DMS53 (cell line): ENCODE measurements around the gene SMIM43.
"Not testable (repeated sequence)": the region's sequence is repeated elsewhere in the genome, so short reads cannot be mapped to it uniquely, and the experiment has no call there.

ENCODE experiments used
- DNase-seq: peaks from one replicate; lab custom pipeline; 2025; lab: John Stamatoyannopoulos, UW

The SMIM43 gene

DNA sequence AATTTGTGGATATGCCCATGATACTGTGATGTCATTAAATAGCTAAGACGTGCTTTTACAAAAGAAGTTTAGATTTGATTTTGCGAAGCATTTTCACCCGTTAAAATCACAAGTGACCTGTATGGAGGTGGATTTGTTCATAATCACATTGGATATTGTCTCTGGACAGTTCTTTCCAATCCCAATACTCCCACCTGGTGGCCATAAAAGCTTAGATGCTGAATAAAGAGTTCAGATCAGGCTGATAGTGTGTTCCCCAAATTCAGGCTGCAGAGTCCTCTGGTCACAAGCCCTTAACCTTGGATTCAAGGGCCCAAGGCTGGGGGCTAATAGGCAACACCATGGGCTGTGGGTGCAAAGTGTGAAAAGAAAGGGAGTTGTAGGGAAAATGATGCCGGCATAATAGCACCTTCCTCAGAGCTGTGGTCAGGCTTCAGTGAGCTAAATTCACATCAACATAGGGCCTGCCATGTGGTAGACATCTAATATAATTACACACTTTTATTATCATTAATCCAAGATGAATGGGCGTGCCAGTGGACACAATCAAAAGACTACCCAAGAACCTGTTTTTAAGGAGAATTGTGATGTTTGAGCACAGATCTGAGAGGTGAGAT is 28.1 kb downstream of the SMIM43 start:
- peak; percentile 64 for DNase-seq

GRCh38 chr4:121734571-121734970 is 30.4 kb downstream of the SMIM43 start:
- no peak for DNase-seq

GRCh38 chr4:121733942-121734341 is 31.0 kb downstream of the SMIM43 start:
- no peak for DNase-seq

DNA sequence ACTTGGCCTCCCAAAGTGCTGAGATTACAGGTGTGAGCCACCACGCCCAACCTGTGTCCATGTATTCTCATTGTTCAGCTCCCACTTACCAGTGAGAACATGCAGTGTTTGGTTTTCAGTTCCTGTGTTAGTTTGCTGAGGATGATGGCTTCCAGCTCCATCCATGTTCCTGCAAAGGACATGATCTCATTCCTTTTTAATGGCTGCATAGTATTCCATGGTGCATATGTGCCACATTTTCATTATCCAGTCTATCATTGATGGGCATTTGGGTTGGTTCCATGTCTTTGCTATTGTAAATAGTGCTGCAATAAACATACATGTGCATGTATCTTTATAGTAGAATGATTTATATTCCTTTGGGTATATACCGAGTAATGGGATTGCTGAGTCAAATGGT is 35.2 kb downstream of the SMIM43 start:
- not testable (repeated sequence) for DNase-seq

GRCh38 chr4:121728798-121729226 is 36.2 kb downstream of the SMIM43 start:
- DNase-seq = no peak

DNA sequence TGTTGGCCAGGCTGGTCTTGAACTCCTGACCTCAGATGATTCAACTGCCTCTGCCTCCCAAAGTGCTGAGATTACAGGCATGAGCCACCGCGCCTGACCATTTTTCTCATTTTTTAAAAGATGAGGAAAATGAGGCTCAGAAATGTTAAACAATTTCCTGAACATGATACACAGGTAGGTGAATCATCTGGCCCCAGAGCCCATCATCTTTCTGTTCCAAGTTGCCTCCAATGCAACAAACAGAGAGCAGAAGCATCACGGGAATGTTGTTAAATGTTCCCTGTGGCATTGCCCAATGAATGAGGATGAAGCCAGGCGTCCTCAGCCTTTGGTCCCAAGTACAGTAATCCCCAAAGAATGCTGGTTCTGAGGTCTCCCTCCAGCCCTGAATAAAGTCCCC is 36.9 kb downstream of the SMIM43 start:
- no peak for DNase-seq

DNA sequence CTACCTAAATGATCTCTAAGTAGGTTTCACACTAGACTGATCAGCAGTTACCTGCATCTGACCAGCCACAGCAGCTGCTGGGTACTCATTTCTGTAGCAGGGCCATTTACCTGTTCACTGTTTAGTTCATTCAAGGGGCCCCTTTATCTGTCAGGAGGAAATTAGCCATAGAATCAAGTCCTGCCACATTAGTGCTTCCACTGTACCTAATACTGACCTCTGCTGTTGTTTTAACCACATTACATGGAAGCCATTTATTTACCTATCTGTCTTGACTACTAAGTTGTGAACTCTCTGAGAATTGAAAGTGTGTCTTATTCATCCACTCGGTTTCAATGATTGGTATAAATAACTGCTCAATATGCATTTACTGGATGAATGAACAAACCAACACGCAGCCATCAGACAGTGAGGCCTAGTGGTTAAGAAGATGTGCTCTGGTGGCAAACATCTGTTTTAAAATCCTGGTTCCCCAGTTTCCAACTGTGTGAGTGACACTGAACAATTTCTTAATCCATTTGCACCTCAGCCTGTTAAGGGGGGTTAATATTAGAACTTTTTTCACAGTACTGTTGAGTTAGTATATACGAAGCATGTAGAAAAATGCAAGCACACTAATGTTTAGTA is 38.2 kb downstream of the SMIM43 start:
- DNase-seq = peak; percentile 65

- DNase-seq = no peak
Observed at GRCh38 chr4:121724671-121725070, 40.3 kb downstream of the SMIM43 start.

GRCh38 chr4:121721700-121722099 is 43.3 kb downstream of the SMIM43 start:
- no peak for DNase-seq

DNA sequence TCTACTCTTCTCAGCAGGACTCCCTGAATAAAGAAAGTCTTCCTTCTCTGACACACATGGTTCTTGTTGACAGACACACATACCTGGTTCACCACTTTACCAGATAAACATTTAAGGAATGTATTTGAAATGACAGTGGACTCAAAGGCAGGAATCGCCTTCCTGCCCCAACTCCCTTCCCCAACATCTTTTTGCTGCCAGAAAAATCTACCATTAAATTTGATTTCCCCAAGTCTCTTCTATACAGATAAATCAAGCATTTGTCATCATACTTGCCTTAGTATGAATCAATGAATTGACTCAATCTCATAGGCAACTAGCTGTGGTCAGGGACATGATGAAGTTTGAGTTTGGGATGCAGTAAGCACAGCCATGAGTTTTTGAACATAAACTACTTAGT is 44.9 kb downstream of the SMIM43 start:
- no peak for DNase-seq

DNA sequence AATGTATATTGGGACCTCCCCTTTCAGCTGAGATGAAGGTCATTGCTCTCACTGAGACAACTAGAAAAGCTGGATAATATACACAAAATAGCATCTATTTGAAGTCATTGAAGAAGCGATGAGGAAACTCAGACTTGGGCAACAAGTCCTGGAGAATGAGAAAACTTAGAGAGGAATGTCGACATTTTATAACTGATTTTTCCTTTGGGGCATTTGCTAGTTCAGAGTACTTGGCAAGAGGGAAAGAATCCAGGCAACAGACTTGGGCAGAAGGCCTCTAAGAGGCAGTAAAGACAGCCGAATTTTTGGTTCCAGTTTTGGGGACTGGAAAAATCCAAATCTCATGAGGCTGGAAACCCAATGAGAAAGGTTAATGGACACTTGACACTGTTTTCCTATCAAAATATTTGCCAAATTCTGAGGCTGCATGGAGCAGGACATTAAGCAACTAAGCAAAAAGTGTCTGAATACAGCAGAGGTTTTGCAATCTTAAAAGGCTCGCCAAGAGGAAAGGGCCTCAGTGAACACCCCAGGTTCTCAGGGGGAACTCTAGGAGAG is 47.2 kb downstream of the SMIM43 start:
- no peak for DNase-seq

DNA sequence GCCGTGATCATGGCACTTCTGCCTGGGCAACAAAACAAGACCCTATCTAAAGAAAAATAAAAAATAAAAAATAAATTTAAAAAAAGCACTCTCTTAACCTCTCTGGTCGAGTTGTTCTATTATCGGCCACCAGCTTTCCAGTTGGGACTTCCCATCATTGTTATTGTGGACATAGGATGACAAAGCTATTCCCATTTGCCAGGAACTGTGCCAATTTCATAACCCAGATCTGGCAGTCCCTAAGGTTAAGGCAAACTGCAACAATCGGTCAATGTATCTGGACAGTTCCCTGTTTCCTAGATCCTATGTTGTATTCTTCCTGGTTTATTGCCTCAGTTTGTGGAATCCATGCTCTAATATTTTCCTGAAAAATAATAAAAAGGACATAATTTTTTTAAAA is 50.4 kb downstream of the SMIM43 start:
- DNase-seq = no peak

DNA sequence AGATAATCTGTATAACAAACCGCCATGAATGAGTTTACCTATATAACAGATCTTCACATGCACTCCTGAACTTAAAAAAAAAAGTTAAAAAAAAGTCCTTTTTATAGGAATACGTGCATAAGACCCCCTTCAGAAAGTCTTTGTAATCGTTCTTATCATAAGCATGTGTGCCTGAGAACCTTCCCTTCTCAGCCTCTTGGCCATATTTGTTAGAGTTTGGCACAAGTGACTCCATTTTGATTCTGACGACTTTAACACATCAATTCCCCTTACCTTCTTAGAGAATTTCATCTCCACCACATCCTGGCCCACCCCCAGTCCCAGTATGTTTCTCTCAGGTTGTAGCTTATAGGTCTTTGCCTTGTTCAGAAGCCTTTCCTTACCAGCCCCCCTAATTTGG is 52.2 kb downstream of the SMIM43 start:
- DNase-seq = no peak

GRCh38 chr4:121712001-121712651 is 52.8 kb downstream of the SMIM43 start:
- DNase-seq = no peak

DNA sequence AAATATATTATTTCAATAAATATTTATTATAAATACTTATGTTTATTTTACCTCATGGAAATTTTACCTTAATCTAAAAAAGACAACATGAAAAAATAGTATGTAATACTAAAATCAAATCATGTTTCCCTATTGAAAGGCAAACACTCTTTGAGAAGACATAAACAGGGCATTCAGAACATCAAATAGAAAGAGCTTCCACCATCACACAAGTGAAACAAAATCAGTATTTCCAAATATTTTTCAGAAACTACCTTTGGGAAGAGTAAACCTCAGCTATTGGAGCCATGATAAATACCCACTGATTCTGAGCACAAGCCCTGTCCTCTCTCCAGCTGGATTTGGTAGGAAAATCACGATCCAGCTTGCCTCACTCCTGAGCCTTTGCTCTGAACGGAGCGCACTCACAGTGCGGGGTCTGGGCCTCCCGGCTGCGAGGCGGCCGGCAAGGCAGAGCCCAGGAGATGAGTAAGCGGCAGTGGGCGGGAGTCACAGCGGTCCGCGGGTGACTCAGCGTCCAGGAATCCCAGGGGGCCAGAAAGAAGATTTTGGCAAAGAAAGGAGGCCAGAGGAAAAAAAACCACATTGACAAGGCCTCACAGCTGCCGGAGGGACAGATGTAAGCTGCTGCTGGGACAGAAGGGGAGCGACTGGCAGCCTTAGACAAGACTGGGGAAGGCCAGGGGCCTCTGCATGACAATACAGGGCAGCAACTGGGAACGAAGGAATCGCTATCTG is 53.5 kb downstream of the SMIM43 start:
- DNase-seq = peak; percentile 64

DNA sequence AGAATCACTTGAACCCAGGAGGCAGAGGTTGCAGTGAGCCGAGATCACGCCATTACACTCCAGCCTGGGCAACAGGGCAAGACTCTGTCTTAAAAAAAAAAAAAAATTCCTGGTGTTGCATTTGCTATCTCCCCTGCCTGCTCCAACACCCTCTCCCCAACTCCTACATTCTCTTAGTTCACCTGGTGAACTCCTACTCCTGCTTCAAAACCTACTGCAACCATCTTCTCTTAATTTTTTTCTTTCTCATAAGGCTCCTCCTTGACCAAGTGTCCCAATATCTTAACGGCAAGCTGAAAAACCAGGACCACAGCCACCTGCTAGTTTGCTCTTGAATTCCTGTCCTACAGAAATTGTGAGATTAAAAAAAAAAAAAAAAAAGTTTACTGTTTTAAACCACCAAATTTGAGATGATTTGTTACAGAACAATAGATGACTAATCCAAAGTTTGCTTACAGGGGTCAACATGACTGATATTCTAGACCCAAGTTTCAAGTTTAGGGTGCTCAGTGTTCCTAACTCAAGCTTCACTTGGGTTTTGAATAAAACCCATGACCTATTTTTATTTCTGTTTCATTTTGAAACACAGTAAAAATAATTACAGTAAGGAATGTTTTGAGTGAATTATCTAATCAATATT is 55.1 kb downstream of the SMIM43 start:
- no peak for DNase-seq
